Esophagus muscularis mucosa (tissue), 4 donors: ENCODE data around the gene TUBAL3. TPM values are rescaled to one million over a fixed set of nuclear protein-coding genes. Genes with fewer than 3 reads are reported as not detected.

ENCODE experiments used
- DNase-seq: peaks from one replicate; pipeline ENCODE4 v3.0.0-alpha.2; 2017; ENCODE audit errors: extremely low spot score
- H3K27ac ChIP-seq, 4 donors: fragments of 200-600 bp; sonication (generic); replicated peaks in 1 of 4; 1 replicate in 3 of 4; 2 replicates in 1 of 4; pipeline ENCODE4 v1.5.1; 2016 to 2019; ENCODE audit warnings: mild to moderate bottlenecking in 1 of 4
- H3K27me3 ChIP-seq, 4 donors: fragments of 200-600 bp; sonication (generic); one replicate each; pipeline versions ENCODE4 v1.5.1 to v1.6.0; 2016 to 2019
- H3K36me3 ChIP-seq, 4 donors: fragments of 200-600 bp; sonication (generic); one replicate each; pipeline ENCODE4 v1.5.1; 2016 to 2019
- H3K4me1 ChIP-seq, 4 donors: fragments of 200-600 bp; sonication (generic); one replicate each; pipeline ENCODE4 v1.5.1; 2016 to 2019
- H3K4me3 ChIP-seq, 4 donors: fragments of 200-600 bp; sonication (generic); 1 replicate in 2 of 4; 2 replicates in 2 of 4; pipeline ENCODE4 v1.5.1; 2016 to 2019; ENCODE audit warnings: mild to moderate bottlenecking in 4 of 4, moderate library complexity in 1 of 4
- H3K9me3 ChIP-seq, 4 donors: fragments of 200-600 bp; sonication (generic); 1 replicate in 3 of 4; 2 replicates in 1 of 4; pipeline ENCODE4 v1.5.1; 2016 to 2019
- CTCF ChIP-seq, 3 experiments: fragments of 200-600 bp in 2 of 3; fragments of 450-650 bp in 1 of 3; sonication (generic) in 2 of 3; IDR thresholded peaks; one replicate each; pipeline ENCODE4 v1.5.1; 2017 to 2019; ENCODE audit warnings: antibody characterized with exemption in 3 of 3, mild to moderate bottlenecking in 2 of 3, moderate library complexity in 1 of 3
- EP300 ChIP-seq: sonication (generic); formaldehyde crosslinking; IDR thresholded peaks from one replicate; pipeline ENCODE4 v1.6.1; 2017; ENCODE audit warnings: antibody characterized with exemption
- POLR2A ChIP-seq: fragments of 450-650 bp; IDR thresholded peaks from one replicate; pipeline ENCODE4 v1.6.1; 2017; ENCODE audit warnings: antibody characterized with exemption, moderate library complexity, mild to moderate bottlenecking, low read depth
- POLR2AphosphoS5 ChIP-seq, 2 donors: sonication (generic); formaldehyde crosslinking; IDR thresholded peaks; one replicate each; pipeline ENCODE4 v1.6.1; 2017; ENCODE audit warnings: antibody characterized with exemption in 2 of 2
- WGBS: methylation state at CpG from one replicate; pipeline ENCODE4 v1.1.5; 2018; 5-methylcytosine and 5-hydroxymethylcytosine counted together
- intact Hi-C: fragments of 100-400 bp; cut with DNase I; formaldehyde crosslinking; loops from one replicate; pipeline ENCODE4 v1.15.1; 2023
- total RNA-seq, 4 donors: library from RNA; depleted of rRNA; stranded (reverse); fragments of >200 nt; gene quantifications; one replicate each; pipeline versions ENCODE4 v1.1.0 to v1.2.1, GENCODE V29; 2016

TUBAL3 gene
- total RNA-seq, 4 donors from 2014 or later = 0.34 to 0.66 (median 0.52) TPM; not detected in 1

GRCh38 chr10:5419466-5420094 is 15.0 kb upstream of the TUBAL3 start:
- intact Hi-C loops = no loop called here
- DNase-seq = no peak
- TF ChIP-seq EP300 (no peak), POLR2A (no peak), CTCF (IDR thresholded peaks at IDR 0.05) (no peak), POLR2AphosphoS5 (IDR thresholded peaks at IDR 0.05) (no peak)
- Histone ChIP-seq H3K36me3 (no peaks in the 10 kb centered on the region), H3K4me3 (no peak overlapping the region), H3K4me1 (peaks cover 0 to 18% (median 11%) of the 10 kb centered on the region in 4 donors), H3K27me3 (no peaks in the 10 kb centered on the region), H3K9me3 (peaks cover 0 to 3% (median 0%) of the 10 kb centered on the region in 4 donors), H3K27ac (no peak overlapping the region)
- 93% methylated on average over 3 of the region's 3 CpGs for WGBS

GRCh38 chr10:5418584-5418983 is 14.0 kb upstream of the TUBAL3 start:
- no peak overlapping the region for H3K4me3 ChIP-seq
- no peaks in the 10 kb centered on the region for H3K36me3 ChIP-seq
- H3K4me1 ChIP-seq = peaks cover 0 to 18% (median 5%) of the 10 kb centered on the region in 4 donors
- DNase-seq = no peak
- no peak overlapping the region for H3K27ac ChIP-seq
- peaks cover 0 to 3% (median 0%) of the 10 kb centered on the region in 4 donors for H3K9me3 ChIP-seq
- no peaks in the 10 kb centered on the region for H3K27me3 ChIP-seq
- no peak for TF ChIP-seq CTCF (IDR thresholded peaks at IDR 0.05)
- TF ChIP-seq EP300 = no peak
- TF ChIP-seq POLR2A = no peak
- no peak for TF ChIP-seq POLR2AphosphoS5 (IDR thresholded peaks at IDR 0.05)
- intact Hi-C loops = no loop called here

GRCh38 chr10:5416981-5417380 is 12.4 kb upstream of the TUBAL3 start:
- Histone ChIP-seq H3K4me3 (no peak overlapping the region), H3K27ac (no peak overlapping the region), H3K36me3 (no peaks in the 10 kb centered on the region), H3K27me3 (no peaks in the 10 kb centered on the region), H3K4me1 (peaks cover 2 to 21% (median 16%) of the 10 kb centered on the region in 4 donors), H3K9me3 (peaks cover 0 to 3% (median 0%) of the 10 kb centered on the region in 4 donors)
- 92% methylated on average over 11 of the region's 11 CpGs for WGBS
- intact Hi-C loops = no loop called here
- DNase-seq = peak; percentile 82
- TF ChIP-seq POLR2A = no peak
- TF ChIP-seq EP300 = no peak
- TF ChIP-seq CTCF (IDR thresholded peaks at IDR 0.05) = no peak
- TF ChIP-seq POLR2AphosphoS5 (IDR thresholded peaks at IDR 0.05) = no peak

GRCh38 chr10:5413012-5413938 is 8.6 kb upstream of the TUBAL3 start:
- Histone ChIP-seq H3K27ac (peak overlapping the region; percentile 82 to 86 (median 82)), H3K4me1 (peaks cover 4 to 23% (median 19%) of the 10 kb centered on the region in 4 donors), H3K4me3 (peak overlapping the region; percentile 74 to 93 (median 84)), H3K36me3 (no peaks in the 10 kb centered on the region), H3K9me3 (no peaks in the 10 kb centered on the region), H3K27me3 (no peaks in the 10 kb centered on the region)
- 23% methylated on average over 17 of the region's 20 CpGs for WGBS
- TF ChIP-seq EP300 (no peak), POLR2AphosphoS5 (IDR thresholded peaks at IDR 0.05) (no peak), POLR2A (no peak), CTCF (IDR thresholded peaks at IDR 0.05) (no peak)
- intact Hi-C loops = no loop called here
- DNase-seq = no peak
